ENCODE results near the gene CHMP1B.

The CHMP1B gene

DNA sequence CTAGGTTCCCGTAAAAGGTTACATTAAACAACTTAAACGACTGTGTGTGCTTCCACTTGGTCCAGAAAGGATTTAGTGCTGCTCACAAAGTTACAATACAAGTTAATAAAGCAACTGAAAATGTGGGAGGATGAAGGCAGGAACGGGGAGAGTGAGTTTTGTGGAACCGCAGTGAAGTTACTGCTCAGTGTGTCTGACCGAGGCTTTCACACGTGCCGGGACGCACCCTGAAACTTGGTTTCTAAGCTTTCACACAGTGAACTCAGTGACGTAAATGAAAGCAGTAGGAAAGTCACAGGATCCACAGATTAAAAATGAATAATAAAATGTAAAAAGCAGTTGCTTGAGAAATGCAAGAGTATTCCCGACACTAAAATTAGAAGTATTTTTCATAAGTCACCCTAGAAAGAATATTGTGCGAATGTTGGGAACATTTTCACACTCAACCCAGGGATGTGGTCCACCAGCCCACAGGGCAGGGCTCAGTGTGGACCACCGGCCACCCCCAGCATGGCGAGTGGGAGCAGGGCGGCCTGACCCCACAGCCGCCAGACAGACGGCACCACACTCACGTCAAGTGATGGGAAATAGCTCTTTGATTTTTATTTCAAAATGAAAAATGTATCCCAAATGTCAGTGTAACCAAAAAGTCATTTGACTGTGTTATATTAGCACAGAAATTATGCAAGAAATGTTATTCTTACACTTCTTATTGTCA, 32.6 kb upstream of the CHMP1B start:
- Histone ChIP-seq H3K36me3 (ENCODE audit: low read depth) (no peaks in the 10 kb centered on the region), H3K4me1 (ENCODE audit: insufficient read depth, poor library complexity, severe bottlenecking) (no peaks in the 10 kb centered on the region), H3K4me3 (ENCODE audit: severe bottlenecking) (no peak overlapping the region), H3K27ac (ENCODE audit: poor library complexity, severe bottlenecking) (no peak overlapping the region), H3K27me3 (ENCODE audit: insufficient read depth, poor library complexity, severe bottlenecking) (no peaks in the 10 kb centered on the region), H3K9me3 (ENCODE audit: severe bottlenecking) (no peaks in the 10 kb centered on the region)
- TF ChIP-seq, protein P1, sequence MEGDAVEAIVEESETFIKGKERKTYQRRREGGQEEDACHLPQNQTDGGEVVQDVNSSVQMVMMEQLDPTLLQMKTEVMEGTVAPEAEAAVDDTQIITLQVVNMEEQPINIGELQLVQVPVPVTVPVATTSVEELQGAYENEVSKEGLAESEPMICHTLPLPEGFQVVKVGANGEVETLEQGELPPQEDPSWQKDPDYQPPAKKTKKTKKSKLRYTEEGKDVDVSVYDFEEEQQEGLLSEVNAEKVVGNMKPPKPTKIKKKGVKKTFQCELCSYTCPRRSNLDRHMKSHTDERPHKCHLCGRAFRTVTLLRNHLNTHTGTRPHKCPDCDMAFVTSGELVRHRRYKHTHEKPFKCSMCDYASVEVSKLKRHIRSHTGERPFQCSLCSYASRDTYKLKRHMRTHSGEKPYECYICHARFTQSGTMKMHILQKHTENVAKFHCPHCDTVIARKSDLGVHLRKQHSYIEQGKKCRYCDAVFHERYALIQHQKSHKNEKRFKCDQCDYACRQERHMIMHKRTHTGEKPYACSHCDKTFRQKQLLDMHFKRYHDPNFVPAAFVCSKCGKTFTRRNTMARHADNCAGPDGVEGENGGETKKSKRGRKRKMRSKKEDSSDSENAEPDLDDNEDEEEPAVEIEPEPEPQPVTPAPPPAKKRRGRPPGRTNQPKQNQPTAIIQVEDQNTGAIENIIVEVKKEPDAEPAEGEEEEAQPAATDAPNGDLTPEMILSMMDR (IDR thresholded peaks at IDR 0.05; ENCODE audit: poor library complexity, severe bottlenecking): no peak
- DNase-seq (ENCODE audit: low spot score) (no peak), ATAC-seq (ENCODE audit: low read depth) (no peak)

DNA sequence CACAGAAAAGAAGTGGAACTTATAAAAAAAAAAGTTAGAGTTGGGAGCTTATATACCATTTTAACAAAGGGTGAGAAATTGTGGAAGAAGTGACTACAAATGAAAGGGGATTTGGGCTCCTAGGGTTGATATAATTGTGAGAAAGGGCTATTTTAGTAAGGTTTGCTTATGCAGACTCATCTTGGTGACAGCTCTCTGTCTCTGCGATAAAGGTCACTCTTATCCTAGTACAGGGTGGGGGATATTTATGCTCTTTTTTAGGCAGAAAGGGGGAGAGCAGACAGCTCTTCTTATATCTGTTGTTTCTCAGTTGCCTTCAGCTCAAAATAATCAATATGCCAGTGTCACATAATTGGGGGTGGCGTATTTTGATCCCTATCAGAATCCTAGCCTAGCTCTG, 31.3 kb upstream of the CHMP1B start:
- no peaks in the 10 kb centered on the region for H3K36me3 ChIP-seq (ENCODE audit: low read depth)
- no peak for DNase-seq (ENCODE audit: low spot score)
- no peaks in the 10 kb centered on the region for H3K9me3 ChIP-seq (ENCODE audit: severe bottlenecking)
- no peak overlapping the region for H3K27ac ChIP-seq (ENCODE audit: poor library complexity, severe bottlenecking)
- no peaks in the 10 kb centered on the region for H3K27me3 ChIP-seq (ENCODE audit: insufficient read depth, poor library complexity, severe bottlenecking)
- H3K4me3 ChIP-seq (ENCODE audit: severe bottlenecking): no peak overlapping the region
- ATAC-seq (ENCODE audit: low read depth): no peak
- TF ChIP-seq, protein P1 (IDR thresholded peaks at IDR 0.05; ENCODE audit: poor library complexity, severe bottlenecking): no peak
- no peaks in the 10 kb centered on the region for H3K4me1 ChIP-seq (ENCODE audit: insufficient read depth, poor library complexity, severe bottlenecking)

DNA sequence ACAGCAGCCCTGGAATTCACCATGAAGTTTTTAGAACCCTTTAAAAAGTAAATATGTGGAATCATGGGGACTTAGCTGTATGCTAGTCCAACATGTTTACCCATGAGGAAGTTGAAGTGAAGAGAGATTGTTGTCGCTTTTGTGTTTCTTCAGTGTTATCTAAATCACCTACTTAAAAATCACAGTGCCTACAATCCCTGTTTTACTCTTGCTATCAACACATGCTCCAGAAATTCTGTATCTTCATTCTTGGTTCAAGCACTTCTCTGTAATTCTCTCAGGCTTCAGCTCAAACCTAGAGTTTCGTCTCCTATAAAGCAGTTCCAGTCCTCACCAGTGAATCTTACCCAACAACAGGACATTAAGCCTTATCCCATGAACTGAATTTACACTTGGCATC, 30.5 kb upstream of the CHMP1B start:
- DNase-seq (ENCODE audit: low spot score) (no peak), ATAC-seq (ENCODE audit: low read depth) (no peak)
- no peaks in the 10 kb centered on the region for H3K9me3 ChIP-seq (ENCODE audit: severe bottlenecking)
- TF ChIP-seq, protein P1 (IDR thresholded peaks at IDR 0.05; ENCODE audit: poor library complexity, severe bottlenecking): no peak
- H3K27ac ChIP-seq (ENCODE audit: poor library complexity, severe bottlenecking): no peak overlapping the region
- no peaks in the 10 kb centered on the region for H3K36me3 ChIP-seq (ENCODE audit: low read depth)
- no peaks in the 10 kb centered on the region for H3K27me3 ChIP-seq (ENCODE audit: insufficient read depth, poor library complexity, severe bottlenecking)
- H3K4me3 ChIP-seq (ENCODE audit: severe bottlenecking): no peak overlapping the region
- no peaks in the 10 kb centered on the region for H3K4me1 ChIP-seq (ENCODE audit: insufficient read depth, poor library complexity, severe bottlenecking)

DNA sequence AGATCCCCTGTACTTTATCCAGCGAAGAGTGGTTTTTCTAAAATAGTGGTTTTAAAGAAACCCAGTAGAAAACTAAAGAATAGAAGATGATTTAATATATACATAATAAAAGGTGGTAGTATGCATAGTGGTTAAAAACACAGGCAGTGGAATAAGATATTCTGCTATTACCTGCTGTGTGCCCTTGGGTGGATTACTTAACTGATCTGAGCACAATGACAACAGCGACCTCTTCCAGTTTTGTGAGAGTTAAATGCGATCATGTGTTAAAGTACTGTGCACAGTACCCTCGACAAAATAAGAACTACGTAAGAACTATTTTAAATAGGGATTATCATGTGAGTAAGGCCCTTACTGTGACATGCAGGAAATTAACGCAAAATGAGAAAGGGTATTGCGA, 30.0 kb upstream of the CHMP1B start:
- TF ChIP-seq, protein P1 (IDR thresholded peaks at IDR 0.05; ENCODE audit: poor library complexity, severe bottlenecking): no peak

DNA sequence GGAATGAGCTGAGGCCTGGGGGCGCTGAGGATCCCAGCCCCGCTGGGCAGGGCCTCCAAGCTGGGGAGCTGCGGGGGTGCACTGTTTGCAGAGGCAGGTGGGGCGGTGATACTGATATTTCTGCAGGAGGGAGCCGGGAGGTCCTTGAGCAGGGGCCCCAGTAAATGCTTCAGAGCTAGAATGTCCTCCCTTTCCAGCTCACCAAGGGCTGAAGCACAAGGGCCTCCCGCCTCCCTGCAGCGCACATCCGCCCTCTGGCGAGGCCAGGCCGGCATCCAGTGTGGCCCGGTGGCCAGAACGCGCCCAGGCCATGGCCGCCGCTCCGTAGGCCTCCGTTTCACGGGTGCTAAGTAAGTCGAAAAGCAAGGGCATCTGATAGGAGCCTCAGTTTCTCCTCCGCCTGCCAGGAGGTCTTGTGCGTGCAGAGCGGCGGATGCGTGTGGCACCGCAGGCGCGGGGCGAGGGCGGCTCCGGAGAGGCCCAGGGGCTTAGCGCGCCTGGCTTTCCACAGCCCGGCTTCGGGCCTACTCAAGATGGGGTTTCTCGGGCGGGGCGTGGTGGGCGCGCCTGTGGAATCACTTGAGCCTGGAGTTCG, 29.5 kb upstream of the CHMP1B start:
- no peak overlapping the region for H3K4me3 ChIP-seq (ENCODE audit: severe bottlenecking)
- no peaks in the 10 kb centered on the region for H3K4me1 ChIP-seq (ENCODE audit: insufficient read depth, poor library complexity, severe bottlenecking)
- ATAC-seq (ENCODE audit: low read depth): no peak
- H3K36me3 ChIP-seq (ENCODE audit: low read depth): no peaks in the 10 kb centered on the region
- no peak overlapping the region for H3K27ac ChIP-seq (ENCODE audit: poor library complexity, severe bottlenecking)
- H3K9me3 ChIP-seq (ENCODE audit: severe bottlenecking): no peaks in the 10 kb centered on the region
- DNase-seq (ENCODE audit: low spot score): no peak
- TF ChIP-seq, protein P1 (IDR thresholded peaks at IDR 0.05; ENCODE audit: poor library complexity, severe bottlenecking): no peak
- no peaks in the 10 kb centered on the region for H3K27me3 ChIP-seq (ENCODE audit: insufficient read depth, poor library complexity, severe bottlenecking)

More for the DNA sequence above, 30.0 kb upstream of the CHMP1B start:
- H3K4me1 ChIP-seq (ENCODE audit: insufficient read depth, poor library complexity, severe bottlenecking): no peaks in the 10 kb centered on the region
- DNase-seq (ENCODE audit: low spot score) (no peak), ATAC-seq (ENCODE audit: low read depth) (no peak)
- no peak overlapping the region for H3K27ac ChIP-seq (ENCODE audit: poor library complexity, severe bottlenecking)
- no peaks in the 10 kb centered on the region for H3K9me3 ChIP-seq (ENCODE audit: severe bottlenecking)
- H3K4me3 ChIP-seq (ENCODE audit: severe bottlenecking): no peak overlapping the region
- no peaks in the 10 kb centered on the region for H3K27me3 ChIP-seq (ENCODE audit: insufficient read depth, poor library complexity, severe bottlenecking)
- H3K36me3 ChIP-seq (ENCODE audit: low read depth): no peaks in the 10 kb centered on the region
